ENCODE measurements around the gene LLGL2.

DNA sequence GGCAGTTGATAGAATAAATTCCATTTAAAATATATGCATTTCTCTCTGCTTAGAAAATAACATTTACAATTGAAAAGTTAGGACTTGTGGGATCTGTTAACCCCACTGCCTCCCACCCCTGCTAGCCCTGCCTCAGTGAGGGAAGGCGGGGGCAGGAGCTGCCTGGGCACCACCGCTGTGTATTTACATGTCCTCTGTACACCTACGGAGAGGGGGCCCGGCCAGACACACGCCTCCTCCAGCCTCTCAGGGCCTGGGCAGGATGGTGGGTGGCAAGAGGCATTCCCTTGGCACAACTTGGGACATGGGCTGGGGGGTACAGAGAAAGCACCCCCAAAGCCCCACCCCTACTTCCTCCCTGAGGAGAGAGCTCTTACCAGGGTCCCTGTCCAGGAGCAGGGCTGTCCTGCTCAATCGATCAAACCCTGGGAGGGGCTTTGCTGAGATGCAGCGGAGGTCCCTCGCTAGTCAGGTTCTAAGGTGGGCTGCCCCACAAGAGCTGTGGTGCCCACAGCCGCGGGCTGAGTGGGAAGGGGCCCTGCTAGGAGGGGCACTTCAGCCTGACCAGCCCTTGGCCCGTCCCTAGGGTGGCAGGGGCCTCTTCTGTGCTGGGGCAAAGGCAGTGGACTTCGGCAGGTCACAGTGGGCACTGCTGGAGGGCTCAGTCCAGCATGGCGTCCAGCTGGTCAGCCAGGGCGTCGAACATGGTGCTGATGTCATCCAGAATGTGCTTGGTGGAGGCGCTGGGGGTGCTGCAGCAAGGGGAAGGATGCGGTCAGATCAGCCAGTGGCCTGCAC lies 24.9 kb upstream of the LLGL2 start:
- TF ChIP-seq SP1 (IDR thresholded peaks at IDR 0.05) (no peak), ARNT (IDR thresholded peaks at IDR 0.05) (no peak), FOXA1 (IDR thresholded peaks at IDR 0.05) (no peak), TARDBP (IDR thresholded peaks at IDR 0.05) (no peak), FOXK2 (IDR thresholded peaks at IDR 0.05) (no peak), FOXM1 (IDR thresholded peaks at IDR 0.05; ENCODE audit: borderline replicate concordance) (no peak), BHLHE40 (IDR thresholded peaks at IDR 0.05; ENCODE audit: borderline replicate concordance) (no peak), NFRKB (IDR thresholded peaks at IDR 0.05) (no peak), CTBP1 (IDR thresholded peaks at IDR 0.05; ENCODE audit: borderline replicate concordance) (no peak)

Data from HEK293T (cell line).